WTC11 (cell line): ENCODE measurements around the gene CCR6. TPM values are rescaled to one million over a fixed set of nuclear protein-coding genes. Genes with fewer than 3 reads are reported as not detected.

Source experiments
- ATAC-seq: fragments of 200-7000 bp; cut with Tn5 transposase; 2 replicates; pipeline ENCODE4 v1.10.0; 2021; ENCODE audit warnings: mild to moderate bottlenecking, moderate library complexity
- CTCF ChIA-PET: fragments of 300-600 bp; sonication (Branson Sonifier 250); formaldehyde crosslinking; loops from one replicate; lab custom pipeline; 2021; ENCODE audit warnings: antibody characterized with exemption; lab: Charles Lee
- POLR2A ChIA-PET: fragments of 350-600 bp; sonication (Branson Sonifier 250); formaldehyde crosslinking; loops from one replicate; lab custom pipeline; 2021; ENCODE audit warnings: antibody characterized with exemption; lab: Charles Lee
- DNase-seq: peaks from one replicate; pipeline ENCODE4 v3.0.0; 2021; ENCODE audit warnings: low spot score
- H3K27ac Mint-ChIP-seq: 2 replicates; pipeline ENCODE4 v1.8.0; 2021; ENCODE audit warnings: mixed read lengths
- H3K27me3 Mint-ChIP-seq: 2 replicates; pipeline ENCODE4 v1.8.0; 2021; ENCODE audit warnings: low read depth, mild to moderate bottlenecking, moderate library complexity, mixed read lengths
- H3K36me3 Mint-ChIP-seq: 2 replicates; pipeline ENCODE4 v1.8.0; 2021; ENCODE audit warnings: mixed read lengths
- H3K4me1 Mint-ChIP-seq: 2 replicates; pipeline ENCODE4 v1.8.0; 2022; ENCODE audit warnings: mixed read lengths
- H3K4me3 Mint-ChIP-seq: 2 replicates; pipeline ENCODE4 v1.8.0; 2021; ENCODE audit warnings: mild to moderate bottlenecking, moderate library complexity, mixed read lengths
- H3K9me3 Mint-ChIP-seq: 2 replicates; pipeline ENCODE4 v1.8.0; 2021; ENCODE audit warnings: mixed read lengths
- ELF4 ChIP-seq: sonication (generic); formaldehyde crosslinking; IDR thresholded peaks from 2 replicates; pipeline ENCODE4 v1.8.1; 2022; ENCODE audit warnings: low read depth, mild to moderate bottlenecking, moderate library complexity, missing genetic modification reagents
- FOXP4 ChIP-seq: sonication (generic); formaldehyde crosslinking; IDR thresholded peaks from 2 replicates; pipeline ENCODE4 v1.8.0; 2022; ENCODE audit warnings: mild to moderate bottlenecking, missing genetic modification reagents
- MLX ChIP-seq: sonication (generic); formaldehyde crosslinking; IDR thresholded peaks from 2 replicates; pipeline ENCODE4 v1.8.1; 2023; ENCODE audit warnings: mild to moderate bottlenecking, missing genetic modification reagents, moderate library complexity
- MXD4 ChIP-seq: fragments of 250-450 bp; sonication (Bioruptor Pico); IDR thresholded peaks from 2 replicates; pipeline ENCODE4 v1.8.0; 2021; ENCODE audit warnings: mild to moderate bottlenecking, moderate library complexity, borderline replicate concordance
- NFATC4 ChIP-seq: fragments of 250-450 bp; sonication (Bioruptor Pico); IDR thresholded peaks from 2 replicates; pipeline ENCODE4 v1.9.0; 2021; ENCODE audit warnings: mild to moderate bottlenecking
- RELA ChIP-seq: sonication (generic); formaldehyde crosslinking; IDR thresholded peaks from 2 replicates; pipeline ENCODE4 v1.8.1; 2022; ENCODE audit warnings: missing genetic modification reagents, mild to moderate bottlenecking, borderline replicate concordance
- TP53 ChIP-seq: sonication (generic); formaldehyde crosslinking; IDR thresholded peaks from 2 replicates; pipeline ENCODE4 v1.8.1; 2023; ENCODE audit warnings: mild to moderate bottlenecking, missing genetic modification reagents
- ZNF138 ChIP-seq: sonication (generic); formaldehyde crosslinking; conservative IDR thresholded peaks from 2 replicates; pipeline ENCODE4 v1.8.1; 2022; ENCODE audit warnings: mild to moderate bottlenecking, moderate library complexity, missing genetic modification reagents
- ZNF532 ChIP-seq: fragments of 250-450 bp; sonication (Bioruptor Pico); IDR thresholded peaks from 2 replicates; pipeline ENCODE4 v1.9.0; 2021; ENCODE audit warnings: mild to moderate bottlenecking, borderline replicate concordance
- total RNA-seq: library from RNA; stranded (reverse); gene quantifications from 3 replicates; pipeline ENCODE4 v1.2.3, GENCODE V29; 2021
- TF ChIP-seq, protein P1 (sequence below): sonication (generic); formaldehyde crosslinking; IDR thresholded peaks from 2 replicates; pipeline ENCODE4 v1.8.1; 2023; ENCODE audit warnings: mild to moderate bottlenecking, missing genetic modification reagents
- TF ChIP-seq, protein P2 (sequence below): sonication (generic); formaldehyde crosslinking; IDR thresholded peaks from 2 replicates; pipeline ENCODE4 v1.8.1; 2022; ENCODE audit warnings: mild to moderate bottlenecking, moderate library complexity, missing genetic modification reagents
- TF ChIP-seq, protein P3 (sequence below): fragments of 250-450 bp; sonication (Bioruptor Pico); IDR thresholded peaks from 2 replicates; pipeline ENCODE4 v2.1.2; 2022; ENCODE audit warnings: mild to moderate bottlenecking, moderate library complexity

The CCR6 gene
- total RNA-seq, 1 experiment from 2014 or later: not detected

GRCh38 chr6:167157863-167158262 is 35.0 kb downstream of the CCR6 start, which contains the start of gene GPR31 (continued):
- TF ChIP-seq ZNF532 (no peak), NFATC4 (CRISPR knock-in tag) (no peak), TP53 (CRISPR knock-in tag) (no peak), RELA (no peak)
- TF ChIP-seq, protein P1, sequence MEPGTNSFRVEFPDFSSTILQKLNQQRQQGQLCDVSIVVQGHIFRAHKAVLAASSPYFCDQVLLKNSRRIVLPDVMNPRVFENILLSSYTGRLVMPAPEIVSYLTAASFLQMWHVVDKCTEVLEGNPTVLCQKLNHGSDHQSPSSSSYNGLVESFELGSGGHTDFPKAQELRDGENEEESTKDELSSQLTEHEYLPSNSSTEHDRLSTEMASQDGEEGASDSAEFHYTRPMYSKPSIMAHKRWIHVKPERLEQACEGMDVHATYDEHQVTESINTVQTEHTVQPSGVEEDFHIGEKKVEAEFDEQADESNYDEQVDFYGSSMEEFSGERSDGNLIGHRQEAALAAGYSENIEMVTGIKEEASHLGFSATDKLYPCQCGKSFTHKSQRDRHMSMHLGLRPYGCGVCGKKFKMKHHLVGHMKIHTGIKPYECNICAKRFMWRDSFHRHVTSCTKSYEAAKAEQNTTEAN (CRISPR knock-in tag): no peak
- TF ChIP-seq, all 79 proteins: peak for 0

GRCh38 chr6:167161851-167162467 is 39.1 kb downstream of the CCR6 start:
- H3K9me3 Mint-ChIP-seq: peaks cover 19% of the 10 kb centered on the region
- no peaks in the 10 kb centered on the region; the same call in 1 of the 2 replicates for H3K27me3 Mint-ChIP-seq
- no peak for DNase-seq
- POLR2A ChIA-PET: no interaction called here
- CTCF ChIA-PET: interaction anchor here (1.2 to 2.9 kb wide), 6 partner anchors 10 to 417 kb away, joined by 3 to 28 read pairs (median 8); no protein-coding TSS in a partner anchor
- H3K27ac Mint-ChIP-seq: peak overlapping the region; percentile 97
- ATAC-seq: no peak
- H3K4me3 Mint-ChIP-seq: no peak overlapping the region
- peaks cover 16% of the 10 kb centered on the region for H3K36me3 Mint-ChIP-seq
- peaks cover 60% of the 10 kb centered on the region for H3K4me1 Mint-ChIP-seq
- TF ChIP-seq, protein P2, sequence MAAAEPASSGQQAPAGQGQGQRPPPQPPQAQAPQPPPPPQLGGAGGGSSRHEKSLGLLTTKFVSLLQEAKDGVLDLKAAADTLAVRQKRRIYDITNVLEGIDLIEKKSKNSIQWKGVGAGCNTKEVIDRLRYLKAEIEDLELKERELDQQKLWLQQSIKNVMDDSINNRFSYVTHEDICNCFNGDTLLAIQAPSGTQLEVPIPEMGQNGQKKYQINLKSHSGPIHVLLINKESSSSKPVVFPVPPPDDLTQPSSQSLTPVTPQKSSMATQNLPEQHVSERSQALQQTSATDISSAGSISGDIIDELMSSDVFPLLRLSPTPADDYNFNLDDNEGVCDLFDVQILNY: no peak
- no peak for TF ChIP-seq FOXP4 (CRISPR knock-in tag)
- peak; percentile 67; the same call in 1 of the 2 replicates for TF ChIP-seq MXD4
- no peak for TF ChIP-seq ELF4 (CRISPR knock-in tag)
- TF ChIP-seq ZNF138 (CRISPR knock-in tag): no peak
- TF ChIP-seq MLX (CRISPR knock-in tag): no peak
- TF ChIP-seq, protein P3, sequence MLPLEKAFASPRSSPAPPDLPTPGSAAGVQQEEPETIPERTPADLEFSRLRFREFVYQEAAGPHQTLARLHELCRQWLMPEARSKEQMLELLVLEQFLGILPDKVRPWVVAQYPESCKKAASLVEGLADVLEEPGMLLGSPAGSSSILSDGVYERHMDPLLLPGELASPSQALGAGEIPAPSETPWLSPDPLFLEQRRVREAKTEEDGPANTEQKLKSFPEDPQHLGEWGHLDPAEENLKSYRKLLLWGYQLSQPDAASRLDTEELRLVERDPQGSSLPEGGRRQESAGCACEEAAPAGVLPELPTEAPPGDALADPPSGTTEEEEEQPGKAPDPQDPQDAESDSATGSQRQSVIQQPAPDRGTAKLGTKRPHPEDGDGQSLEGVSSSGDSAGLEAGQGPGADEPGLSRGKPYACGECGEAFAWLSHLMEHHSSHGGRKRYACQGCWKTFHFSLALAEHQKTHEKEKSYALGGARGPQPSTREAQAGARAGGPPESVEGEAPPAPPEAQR (CRISPR knock-in tag): peak; percentile 74; the same call in 1 of the 2 replicates
- TF ChIP-seq, all 79 proteins: peak for 2
